CD4-positive, alpha-beta T cell treated with Interleukin-6 for 4 hours (primary cell): ENCODE measurements around the gene RCOR2.

Experiments
- DNase-seq: peaks from one replicate; pipeline ENCODE4 v3.0.0-alpha.2; 2020; ENCODE audit warnings: mixed read lengths

Gene RCOR2

GRCh38 chr11:63922673-63923192 is 5.8 kb upstream of the RCOR2 start:
- DNase-seq: no peak

GRCh38 chr11:63920939-63921417 is 4.0 kb upstream of the RCOR2 start:
- peak; percentile 65 for DNase-seq

GRCh38 chr11:63920126-63920938 is 3.4 kb upstream of the RCOR2 start:
- DNase-seq: no peak

GRCh38 chr11:63919267-63920125 is 2.5 kb upstream of the RCOR2 start:
- DNase-seq: no peak

GRCh38 chr11:63918507-63919191 is 1.7 kb upstream of the RCOR2 start:
- no peak for DNase-seq

GRCh38 chr11:63917692-63918506 is 935 bp upstream of the RCOR2 start:
- peak; percentile 62 for DNase-seq

- peak; percentile 40 for DNase-seq
These were observed 765 bp downstream of the RCOR2 start for GRCh38 chr11:63915961-63916836.

- no peak for DNase-seq
These were observed 1.9 kb downstream of the RCOR2 start for GRCh38 chr11:63914896-63915691.

GRCh38 chr11:63913866-63914830 is 2.8 kb downstream of the RCOR2 start:
- DNase-seq: no peak

GRCh38 chr11:63912678-63913077 is 4.3 kb downstream of the RCOR2 start:
- no peak for DNase-seq

GRCh38 chr11:63911876-63912275 is 5.1 kb downstream of the RCOR2 start:
- DNase-seq: no peak

- DNase-seq: no peak
These were observed 5.5 kb downstream of the RCOR2 start for GRCh38 chr11:63911440-63911839.

- DNase-seq: no peak
These were observed 6.3 kb downstream of the RCOR2 start for GRCh38 chr11:63910675-63911074.

GRCh38 chr11:63909591-63910506 is 7.1 kb downstream of the RCOR2 start:
- no peak for DNase-seq

GRCh38 chr11:63908631-63909401 is 8.1 kb downstream of the RCOR2 start:
- no peak for DNase-seq

GRCh38 chr11:63907808-63908530 is 9.0 kb downstream of the RCOR2 start:
- no peak for DNase-seq
